HG02759 (cell line): ENCODE results near the gene CLIP4.
"Not testable (repeated sequence)": the region's sequence is repeated elsewhere in the genome, so short reads cannot be mapped to it uniquely, and the experiment has no call there.

Experiments used
- ATAC-seq: cut with Tn5 transposase; IDR thresholded peaks from one replicate; pipeline ENCODE4 v1.9.1; 2021; ENCODE audit warnings: mild to moderate bottlenecking, moderate library complexity; ENCODE audit not compliant: unreplicated experiment

Gene CLIP4

GRCh38 chr2:29114946-29115609, at the start of gene CLIP4:
Gene CLIP4, plus strand, starts transcription at chr2:29115415. Its CDS starts 5,974 bp downstream, at chr2:29121389.
- ATAC-seq, result peak; percentile 63

DNA sequence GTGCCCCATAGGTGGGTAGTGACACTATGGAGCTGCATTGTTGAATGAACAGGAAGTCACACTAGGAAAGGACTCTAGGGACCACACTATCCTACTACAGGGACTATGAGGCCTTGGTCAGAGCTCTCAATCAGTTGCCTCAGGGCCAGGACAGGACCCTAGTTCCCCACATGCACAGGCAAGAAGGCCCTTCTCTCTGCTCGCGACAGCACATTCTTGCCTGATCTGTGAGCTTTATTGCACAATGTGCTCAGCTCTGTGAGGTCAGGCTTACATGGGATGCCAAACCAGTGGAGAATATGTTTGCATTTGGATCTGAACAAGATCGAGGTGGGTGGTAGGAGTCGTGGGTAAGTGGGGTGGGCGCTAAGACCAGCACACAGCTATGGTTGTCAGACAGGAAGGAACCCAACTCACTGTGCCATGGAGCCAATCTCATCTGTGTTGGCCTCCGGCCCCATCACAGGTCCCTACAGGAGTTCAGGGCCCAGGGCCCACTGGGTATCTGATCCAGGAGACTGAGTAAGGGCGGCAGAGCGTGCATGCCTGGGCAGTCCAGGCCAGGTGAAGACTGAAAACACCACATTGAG, 48.8 kb upstream of the CLIP4 start:
- ATAC-seq, result no peak

DNA sequence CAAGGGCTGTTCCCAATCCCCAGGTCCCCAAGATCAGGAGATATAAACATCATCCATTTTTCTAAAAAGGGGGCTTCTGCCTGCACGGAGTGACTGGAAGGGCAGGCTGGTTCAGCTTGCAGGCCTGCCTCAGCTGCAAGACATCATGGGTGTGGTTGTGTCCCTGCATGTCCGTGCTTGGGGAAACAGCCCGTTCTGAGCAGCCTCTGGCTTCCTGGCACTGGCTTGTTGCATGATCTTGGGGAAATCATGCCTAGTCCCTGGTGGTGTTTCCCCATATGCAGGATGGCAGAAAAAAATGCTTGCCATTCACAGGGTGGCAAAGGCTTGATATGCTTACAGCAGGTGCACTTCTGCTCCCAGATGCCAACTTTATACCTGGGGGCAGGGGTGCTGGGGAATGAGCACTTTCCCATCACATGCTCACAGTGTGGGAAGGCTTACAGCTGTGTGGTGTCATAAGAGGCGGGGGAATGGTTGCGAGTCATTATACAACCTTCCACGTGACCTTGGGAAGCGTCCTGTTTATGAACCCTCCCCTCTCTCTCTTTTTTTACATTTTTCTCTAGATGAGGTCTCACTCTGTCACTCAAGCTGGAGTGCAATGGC, 48.1 kb upstream of the CLIP4 start:
- no peak for ATAC-seq

DNA sequence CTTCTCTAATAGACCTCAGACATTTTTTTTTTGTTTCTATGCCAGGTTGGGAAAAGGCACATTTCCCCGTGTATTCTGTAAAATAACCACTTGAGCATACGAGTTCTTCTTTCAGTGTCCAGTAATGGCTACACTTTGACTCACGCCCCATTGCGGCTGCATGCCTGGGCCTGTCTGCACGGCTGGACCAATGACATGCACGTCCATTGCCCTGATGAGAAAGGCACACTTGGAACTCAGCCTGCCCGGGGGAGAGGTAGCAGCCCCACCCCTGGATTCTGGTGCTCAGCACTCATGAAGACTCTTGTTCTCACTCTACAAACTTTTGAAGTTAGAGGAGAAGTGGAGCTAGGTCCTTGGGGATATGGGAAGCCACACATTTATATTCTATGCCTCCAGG, 46.7 kb upstream of the CLIP4 start:
- no peak for ATAC-seq

GRCh38 chr2:29070526-29070925, 44.7 kb upstream of the CLIP4 start:
- ATAC-seq, result no peak

- ATAC-seq, result no peak
Observed at GRCh38 chr2:29071032-29071975, 43.9 kb upstream of the CLIP4 start.

GRCh38 chr2:29072251-29072650, 43.0 kb upstream of the CLIP4 start:
- ATAC-seq, result no peak

GRCh38 chr2:29072971-29073725, 42.1 kb upstream of the CLIP4 start:
- no peak for ATAC-seq

DNA sequence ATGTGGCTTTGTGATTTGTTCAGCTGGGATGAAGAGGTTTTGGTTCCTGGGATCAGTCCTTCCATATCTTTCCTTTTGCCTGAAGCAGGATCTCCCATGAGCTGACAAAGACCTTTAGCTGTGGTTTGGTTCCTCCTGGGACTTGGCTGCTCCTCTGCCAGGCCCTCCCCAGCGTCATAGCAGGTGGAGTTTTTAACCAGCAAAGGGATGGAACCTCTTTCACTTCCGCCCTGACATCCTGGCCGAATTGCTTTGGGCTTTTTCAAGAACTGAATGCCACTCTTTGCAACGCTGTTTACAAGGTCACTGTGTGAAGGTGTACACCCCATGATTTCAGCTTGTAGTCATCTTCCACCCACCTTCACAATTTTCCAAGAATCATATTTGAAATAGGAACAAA, 41.3 kb upstream of the CLIP4 start:
- no peak for ATAC-seq

- no peak for ATAC-seq
Observed at GRCh38 chr2:29074411-29074810, 40.8 kb upstream of the CLIP4 start, which contains the start of gene PCARE. Gene PCARE, minus strand, starts transcription at chr2:29074523. Its CDS starts 262 bp downstream, at chr2:29074261.

- no peak for ATAC-seq
Observed at GRCh38 chr2:29075894-29076705, 39.1 kb upstream of the CLIP4 start.

GRCh38 chr2:29079887-29080286, 35.3 kb upstream of the CLIP4 start:
- no peak for ATAC-seq

DNA sequence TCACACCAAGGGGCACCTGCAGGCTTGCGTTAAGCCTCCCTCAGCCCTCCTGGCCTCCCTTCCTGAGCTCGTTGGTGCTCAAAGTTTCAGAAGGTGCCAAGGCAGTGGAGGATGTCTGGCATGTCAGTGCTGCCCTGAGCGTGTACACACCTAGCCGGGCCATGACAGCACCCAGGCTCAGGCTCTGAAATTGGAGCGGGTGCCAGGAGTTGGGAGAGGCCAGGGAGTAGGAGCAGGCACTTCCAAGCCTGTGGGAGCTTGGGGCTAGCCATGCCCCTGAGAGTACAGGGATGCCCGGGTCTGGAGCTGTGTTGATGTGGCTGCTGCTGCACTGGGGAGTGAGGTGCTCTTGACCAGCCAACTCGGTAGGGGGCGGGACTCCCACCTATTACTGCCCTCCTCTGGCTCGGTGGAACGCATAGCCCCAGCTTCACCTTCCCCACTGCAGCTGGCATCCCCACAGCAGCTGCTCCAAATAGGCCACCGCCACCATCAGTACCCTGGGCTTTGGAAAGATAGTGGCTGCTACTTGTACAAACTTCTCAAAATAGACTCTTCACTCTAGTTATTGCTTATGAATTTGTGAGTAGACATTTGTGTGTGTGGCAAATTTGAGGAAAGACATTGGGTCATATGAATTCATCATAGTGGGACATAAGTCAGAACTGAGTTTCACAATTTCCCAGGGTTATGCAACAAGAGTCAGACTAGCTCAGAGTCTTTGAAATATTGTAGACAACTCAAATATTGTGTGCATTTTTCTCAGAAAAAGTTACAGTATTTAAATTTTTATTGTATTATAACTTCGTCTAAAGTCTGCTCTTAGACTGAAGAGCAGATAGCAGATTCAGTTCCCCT, 34.1 kb upstream of the CLIP4 start:
- ATAC-seq, result no peak

- peak; percentile 87 for ATAC-seq
Observed at GRCh38 chr2:29082804-29083495, 32.3 kb upstream of the CLIP4 start.

GRCh38 chr2:29084554-29084953, 30.7 kb upstream of the CLIP4 start:
- ATAC-seq, result no peak

DNA sequence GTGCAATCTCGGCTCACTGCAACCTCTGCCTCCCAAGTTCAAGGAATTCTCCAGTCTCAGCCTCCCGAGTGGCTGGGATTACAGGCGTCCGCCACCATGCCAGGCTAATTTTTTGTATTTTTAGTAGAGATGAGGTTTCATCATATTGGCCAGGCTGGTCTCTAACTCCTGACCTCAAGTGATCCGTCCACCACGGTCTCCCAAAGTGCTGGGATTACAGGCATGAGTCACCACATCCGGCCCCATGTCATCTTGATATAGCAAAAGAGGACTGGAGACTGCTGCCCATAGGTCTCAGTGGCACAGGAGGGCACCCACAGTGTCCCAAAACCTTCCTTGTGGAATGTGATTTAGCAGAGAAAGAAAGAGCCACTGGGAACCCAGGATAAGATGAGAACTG, 24.9 kb upstream of the CLIP4 start:
- not testable (repeated sequence) for ATAC-seq

DNA sequence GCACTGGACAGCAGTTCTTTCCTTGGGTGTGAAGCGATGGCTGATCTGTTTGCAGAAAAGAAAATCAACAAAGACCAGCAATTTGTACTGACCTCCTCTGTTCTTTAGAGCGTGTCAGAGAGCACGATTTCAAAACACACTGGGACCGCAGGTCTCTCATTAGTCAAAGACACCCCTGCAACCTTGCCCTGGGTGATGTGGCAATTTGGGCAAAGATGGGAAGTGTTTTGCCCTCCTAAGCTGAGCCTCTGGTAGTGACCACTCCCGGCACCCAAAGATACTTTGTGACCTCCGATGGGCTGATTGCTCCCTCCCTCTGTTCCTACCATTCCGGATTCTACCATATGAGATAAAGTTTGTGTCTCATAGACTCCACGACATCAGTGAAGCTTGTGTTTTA, 18.2 kb upstream of the CLIP4 start:
- ATAC-seq, result no peak

DNA sequence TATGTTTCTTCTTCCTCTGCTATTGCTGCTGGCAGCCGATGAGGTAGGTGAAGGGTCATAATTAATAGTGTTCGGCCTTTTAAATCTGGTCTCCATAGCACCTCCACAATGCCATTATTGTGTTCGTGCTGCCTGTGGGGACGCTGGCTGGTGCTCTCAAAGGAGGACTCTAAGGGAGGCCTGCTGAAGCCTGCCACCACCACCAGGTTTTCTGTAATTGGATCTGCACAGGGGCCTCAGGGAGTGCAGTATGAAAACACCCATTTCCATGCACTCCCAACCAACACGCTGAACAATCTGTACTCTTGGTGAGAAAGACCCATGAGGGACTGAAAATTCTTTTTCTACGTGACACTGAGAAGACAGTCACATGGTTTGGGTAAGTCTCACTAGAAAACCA, 17.6 kb upstream of the CLIP4 start:
- no peak for ATAC-seq
